Mononuclear cell (primary cell): ENCODE results near the gene MINDY1. TPM values are rescaled to one million over a fixed set of nuclear protein-coding genes. Genes with fewer than 3 reads are reported as not detected.

Experiments used
- H3K27me3 ChIP-seq: 2 replicates; pipeline ENCODE4 v1.6.0; 2011; ENCODE audit warnings: low read length, control low read depth; ENCODE audit not compliant: insufficient read depth
- H3K4me1 ChIP-seq: 2 replicates; pipeline ENCODE4 v1.5.1; 2011; ENCODE audit warnings: mild to moderate bottlenecking, low read length, control low read depth; ENCODE audit not compliant: insufficient read depth
- H3K4me3 ChIP-seq: 2 replicates; pipeline ENCODE4 v1.5.1; 2011; ENCODE audit warnings: mild to moderate bottlenecking, low read length, moderate library complexity
- H3K9me3 ChIP-seq: 2 replicates; pipeline ENCODE4 v1.5.1; 2011; ENCODE audit warnings: low read depth, mild to moderate bottlenecking, control low read depth, low read length
- total RNA-seq: library from RNA; depleted of rRNA; stranded (reverse); fragments of >200 nt; gene quantifications from one replicate; pipeline ENCODE4 v1.2.3, GENCODE V29; 2012

MINDY1 gene
- total RNA-seq, 1 donor = 14.4 TPM

DNA sequence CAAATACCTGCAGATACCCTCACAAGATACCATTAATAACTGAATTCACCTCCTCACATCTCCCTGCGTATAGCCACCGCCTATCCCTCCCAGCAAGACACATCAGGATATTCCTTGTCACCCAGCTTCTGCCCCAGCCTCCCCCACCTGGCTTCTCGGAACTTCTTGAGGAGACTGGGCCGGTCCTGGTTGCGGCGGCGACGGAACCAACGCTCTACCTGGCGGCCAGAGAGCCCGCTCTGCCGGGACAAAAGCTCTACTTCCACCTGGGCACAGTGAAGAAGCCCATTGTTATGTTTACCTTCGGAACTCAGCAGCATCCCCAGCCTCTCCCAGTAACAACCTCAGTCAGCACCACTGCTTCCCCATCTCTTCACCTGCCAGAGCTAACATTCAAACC lies 38.8 kb downstream of the MINDY1 start:
- Histone ChIP-seq H3K27me3 (no peaks in the 10 kb centered on the region), H3K4me1 (peaks cover 29% of the 10 kb centered on the region), H3K9me3 (no peaks in the 10 kb centered on the region), H3K4me3 (no peak overlapping the region)

DNA sequence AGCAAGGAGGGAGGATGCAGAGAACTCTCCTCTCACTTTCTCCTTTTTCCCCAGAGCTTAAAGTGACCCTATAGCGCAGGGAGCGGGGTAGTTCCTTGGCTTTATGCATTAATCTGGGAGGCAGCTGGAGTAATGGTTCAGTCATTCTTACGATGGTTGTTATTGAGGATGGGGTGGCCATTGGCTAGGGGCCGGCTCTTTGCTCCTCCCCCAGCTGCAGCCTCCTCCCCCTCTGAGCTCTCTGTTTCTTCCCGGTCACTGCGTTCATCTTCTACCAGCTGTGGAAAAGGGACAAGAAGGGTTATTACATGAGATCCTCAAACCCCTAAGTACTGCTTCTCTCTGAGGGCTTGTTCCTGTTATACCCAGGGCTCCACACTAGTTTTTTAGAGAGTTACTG lies 40.7 kb downstream of the MINDY1 start:
- Histone ChIP-seq H3K9me3 (no peaks in the 10 kb centered on the region), H3K4me3 (no peak overlapping the region), H3K27me3 (no peaks in the 10 kb centered on the region), H3K4me1 (peaks cover 10% of the 10 kb centered on the region)

GRCh38 chr1:150965605-150966004 lies 41.1 kb downstream of the MINDY1 start:
- H3K4me1 ChIP-seq = peaks cover 6% of the 10 kb centered on the region
- no peaks in the 10 kb centered on the region for H3K27me3 ChIP-seq
- H3K9me3 ChIP-seq = no peaks in the 10 kb centered on the region

GRCh38 chr1:150964164-150964489 lies 42.6 kb downstream of the MINDY1 start:
- H3K9me3 ChIP-seq = no peaks in the 10 kb centered on the region
- no peaks in the 10 kb centered on the region for H3K4me1 ChIP-seq
- H3K27me3 ChIP-seq = no peaks in the 10 kb centered on the region
- H3K4me3 ChIP-seq = no peak overlapping the region

More at GRCh38 chr1:150965605-150966004, 41.1 kb downstream of the MINDY1 start:
- H3K4me3 ChIP-seq = no peak overlapping the region

GRCh38 chr1:150963321-150964163 lies 43.2 kb downstream of the MINDY1 start:
- no peak overlapping the region for H3K4me3 ChIP-seq
- no peaks in the 10 kb centered on the region for H3K4me1 ChIP-seq
- H3K27me3 ChIP-seq = no peaks in the 10 kb centered on the region

GRCh38 chr1:150961756-150962155 lies 44.9 kb downstream of the MINDY1 start:
- no peaks in the 10 kb centered on the region for H3K27me3 ChIP-seq
- no peaks in the 10 kb centered on the region for H3K9me3 ChIP-seq
- H3K4me1 ChIP-seq = no peaks in the 10 kb centered on the region
- H3K4me3 ChIP-seq = no peak overlapping the region

More at GRCh38 chr1:150963321-150964163, 43.2 kb downstream of the MINDY1 start:
- no peaks in the 10 kb centered on the region for H3K9me3 ChIP-seq

GRCh38 chr1:150960646-150961045 lies 46.1 kb downstream of the MINDY1 start:
- no peaks in the 10 kb centered on the region for H3K27me3 ChIP-seq

GRCh38 chr1:150957666-150958065 lies 49.0 kb downstream of the MINDY1 start:
- Histone ChIP-seq H3K4me3 (no peak overlapping the region), H3K9me3 (no peaks in the 10 kb centered on the region), H3K27me3 (no peaks in the 10 kb centered on the region), H3K4me1 (no peaks in the 10 kb centered on the region)

More at GRCh38 chr1:150960646-150961045, 46.1 kb downstream of the MINDY1 start:
- Histone ChIP-seq H3K4me1 (no peaks in the 10 kb centered on the region), H3K4me3 (no peak overlapping the region), H3K9me3 (no peaks in the 10 kb centered on the region)

DNA sequence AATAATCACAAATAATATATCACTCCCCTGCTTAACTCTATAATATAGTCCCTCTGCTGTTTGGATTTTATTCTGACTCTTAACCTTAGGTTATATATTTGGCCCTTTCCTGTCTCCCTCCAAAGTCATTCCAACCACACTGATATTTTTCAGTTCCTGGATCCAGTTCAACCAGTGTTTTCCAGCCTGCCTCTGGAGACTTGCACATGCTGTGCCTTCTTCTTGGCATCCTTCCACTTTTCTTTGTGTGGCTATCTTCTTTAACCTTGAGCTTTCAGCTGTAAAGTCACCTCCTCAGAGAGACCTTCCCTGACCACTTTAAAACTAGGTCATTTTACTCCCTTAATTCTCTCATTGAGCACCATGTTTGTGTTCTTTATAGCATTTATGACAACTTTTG lies 51.4 kb downstream of the MINDY1 start:
- Histone ChIP-seq H3K9me3 (no peaks in the 10 kb centered on the region), H3K4me3 (no peak overlapping the region), H3K27me3 (no peaks in the 10 kb centered on the region), H3K4me1 (no peaks in the 10 kb centered on the region)

DNA sequence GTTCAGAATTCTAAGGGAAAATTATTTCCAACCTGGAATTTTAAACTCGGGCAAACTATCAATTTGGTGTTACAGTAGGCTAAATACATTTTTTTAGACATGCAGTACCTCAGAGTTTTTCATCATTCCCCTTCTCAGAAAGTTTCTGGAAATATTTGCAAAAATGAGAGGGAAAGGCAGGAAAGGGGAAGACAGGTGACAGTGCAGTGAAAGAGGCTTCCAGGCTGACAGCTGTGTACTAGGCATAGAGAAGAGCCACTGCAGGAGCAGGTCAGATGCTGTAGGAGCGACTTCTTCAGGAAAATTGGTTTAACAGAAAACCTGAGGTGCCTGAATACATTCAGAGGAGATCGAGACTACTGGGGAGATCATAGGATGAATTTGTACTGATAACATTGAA lies 52.0 kb downstream of the MINDY1 start:
- H3K4me1 ChIP-seq = no peaks in the 10 kb centered on the region
- no peak overlapping the region for H3K4me3 ChIP-seq
- H3K27me3 ChIP-seq = no peaks in the 10 kb centered on the region
- no peaks in the 10 kb centered on the region for H3K9me3 ChIP-seq

Other genes starting within 250 kb of the MINDY1 start
- 1,898 TPM for gene CTSS, start 241.1 kb downstream of the MINDY1 start, total RNA-seq
- 8.1 TPM for gene CTSK, start 198.6 kb downstream of the MINDY1 start, total RNA-seq
- gene ARNT, start 130.3 kb downstream of the MINDY1 start, total RNA-seq = 38.5 TPM
- gene CTXND2, start 119.8 kb downstream of the MINDY1 start, total RNA-seq = not detected
- 47.3 TPM for gene SETDB1, start 80.5 kb downstream of the MINDY1 start, total RNA-seq
- gene CERS2, start 32.1 kb downstream of the MINDY1 start, total RNA-seq = 84.8 TPM
- gene ANXA9, start 24.6 kb downstream of the MINDY1 start, total RNA-seq = 0.10 TPM
- gene PRUNE1, start 1.5 kb upstream of the MINDY1 start, total RNA-seq = 18.2 TPM
- 0.10 TPM for gene BNIPL, start 29.7 kb upstream of the MINDY1 start, total RNA-seq
- 0.31 TPM for gene C1orf56, start 40.8 kb upstream of the MINDY1 start, total RNA-seq
- gene CDC42SE1, start 52.7 kb upstream of the MINDY1 start, total RNA-seq = 250 TPM
- gene MLLT11, start 53.5 kb upstream of the MINDY1 start, total RNA-seq = 4.6 TPM
- gene GABPB2, start 63.9 kb upstream of the MINDY1 start, total RNA-seq = 22.0 TPM
- gene SEMA6C, start 139.7 kb upstream of the MINDY1 start, total RNA-seq = 0.52 TPM
- gene TNFAIP8L2, start 149.7 kb upstream of the MINDY1 start, total RNA-seq = 4.6 TPM
- gene LYSMD1, start 159.0 kb upstream of the MINDY1 start, total RNA-seq = 1.3 TPM
- gene SCNM1, start 159.2 kb upstream of the MINDY1 start, total RNA-seq = 41.6 TPM
- not detected for gene TMOD4, start 169.1 kb upstream of the MINDY1 start, total RNA-seq
- gene VPS72, start 183.3 kb upstream of the MINDY1 start, total RNA-seq = 9.9 TPM
- 46.7 TPM for gene PIP5K1A, start 191.7 kb upstream of the MINDY1 start, total RNA-seq
- 74.3 TPM for gene PSMD4, start 247.8 kb upstream of the MINDY1 start, total RNA-seq